ENCODE data around the gene SND1. TPM values are rescaled to one million over a fixed set of nuclear protein-coding genes. Genes with fewer than 3 reads are reported as not detected.

SND1 gene
- total RNA-seq, 2 donors from 2014 or later: 91.0 to 111 TPM

DNA sequence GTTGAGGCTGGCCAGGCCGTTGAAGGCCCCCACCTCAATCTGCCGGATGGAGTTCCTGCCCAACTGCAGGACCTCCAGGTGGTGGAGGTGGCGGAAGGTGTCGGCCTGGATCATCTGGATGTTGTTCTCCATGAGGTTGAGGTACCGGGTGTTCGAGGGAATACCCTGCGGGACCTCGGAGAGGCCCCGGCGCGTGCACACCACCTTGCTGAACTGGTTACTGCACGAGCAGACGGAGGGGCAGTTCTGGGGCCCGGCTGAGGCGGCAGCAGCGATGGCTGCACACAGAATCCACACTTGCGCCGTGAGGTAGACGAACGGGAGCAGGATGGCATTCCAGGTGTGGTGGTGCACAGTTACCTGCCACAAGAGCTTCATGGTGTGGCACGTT, 378.3 kb downstream of the SND1 start:
- no peak for ATAC-seq (ENCODE audit: insufficient number of reproducible peaks, low FRiP score, low read depth)
- Histone ChIP-seq H3K27me3 (replicated peaks; ENCODE audit: insufficient read depth) (no peaks in the 10 kb centered on the region), H3K27ac (no peak overlapping the region), H3K4me1 (ENCODE audit: control insufficient read depth in 1 of 2, low read depth in 2 of 2) (peaks cover 5% of the 10 kb centered on the region in 2 donors), H3K36me3 (no peaks in the 10 kb centered on the region), H3K9me3 (no peaks in the 10 kb centered on the region), H3K4me3 (peak overlapping the region; percentile 71)
- DNase-seq (ENCODE audit: low spot score): no peak
- TF ChIP-seq, protein P1, sequence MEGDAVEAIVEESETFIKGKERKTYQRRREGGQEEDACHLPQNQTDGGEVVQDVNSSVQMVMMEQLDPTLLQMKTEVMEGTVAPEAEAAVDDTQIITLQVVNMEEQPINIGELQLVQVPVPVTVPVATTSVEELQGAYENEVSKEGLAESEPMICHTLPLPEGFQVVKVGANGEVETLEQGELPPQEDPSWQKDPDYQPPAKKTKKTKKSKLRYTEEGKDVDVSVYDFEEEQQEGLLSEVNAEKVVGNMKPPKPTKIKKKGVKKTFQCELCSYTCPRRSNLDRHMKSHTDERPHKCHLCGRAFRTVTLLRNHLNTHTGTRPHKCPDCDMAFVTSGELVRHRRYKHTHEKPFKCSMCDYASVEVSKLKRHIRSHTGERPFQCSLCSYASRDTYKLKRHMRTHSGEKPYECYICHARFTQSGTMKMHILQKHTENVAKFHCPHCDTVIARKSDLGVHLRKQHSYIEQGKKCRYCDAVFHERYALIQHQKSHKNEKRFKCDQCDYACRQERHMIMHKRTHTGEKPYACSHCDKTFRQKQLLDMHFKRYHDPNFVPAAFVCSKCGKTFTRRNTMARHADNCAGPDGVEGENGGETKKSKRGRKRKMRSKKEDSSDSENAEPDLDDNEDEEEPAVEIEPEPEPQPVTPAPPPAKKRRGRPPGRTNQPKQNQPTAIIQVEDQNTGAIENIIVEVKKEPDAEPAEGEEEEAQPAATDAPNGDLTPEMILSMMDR (IDR thresholded peaks at IDR 0.05): no peak

DNA sequence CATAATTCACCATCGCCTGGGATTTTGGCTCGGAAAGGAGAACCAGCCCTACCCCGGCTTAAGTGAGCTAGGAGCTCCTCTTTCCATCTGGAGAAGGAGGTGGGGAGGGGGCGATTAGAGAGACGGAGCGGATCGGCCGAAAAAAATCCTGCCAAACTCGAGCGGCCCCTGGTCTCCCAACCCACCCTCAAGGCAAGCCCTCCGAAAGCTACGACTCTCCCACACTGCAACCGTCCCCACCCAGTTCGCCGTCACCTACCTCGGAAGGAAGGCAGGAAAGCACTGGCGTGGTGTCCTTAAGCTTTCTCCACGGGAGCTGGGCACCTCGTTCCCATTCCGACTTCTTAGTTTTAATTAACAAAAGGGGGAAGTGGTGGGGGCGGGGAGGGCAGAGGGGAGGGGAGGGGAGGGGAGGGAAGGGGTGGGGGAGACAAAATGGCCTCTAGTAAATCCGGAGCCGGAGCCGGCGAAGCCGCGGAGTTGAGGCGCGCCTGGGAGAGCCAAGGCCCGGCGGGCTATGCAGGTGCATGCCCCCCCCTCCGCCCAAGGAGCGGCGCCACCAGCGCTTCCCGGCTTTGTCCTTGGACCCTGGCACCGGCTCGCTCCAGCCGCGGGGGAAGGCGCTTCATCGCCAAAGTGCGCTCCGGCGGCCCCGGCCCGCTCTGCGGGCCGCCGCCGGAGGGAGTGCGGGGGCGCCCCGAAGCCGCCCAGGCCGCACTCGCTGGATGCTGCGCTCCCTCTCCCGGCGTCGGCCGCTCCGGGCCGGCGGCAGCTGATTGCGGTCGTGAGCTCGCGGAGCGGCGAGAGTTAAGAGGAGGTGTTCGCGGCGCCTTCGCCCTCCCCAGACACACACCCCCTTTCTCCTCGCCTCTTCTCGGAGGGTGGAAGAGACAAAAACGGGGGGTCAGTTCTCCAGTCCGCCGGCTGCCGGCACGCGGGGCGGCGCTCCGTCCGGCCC, 378.9 kb downstream of the SND1 start, which contains the start of gene LRRC4:
TSS of gene LRRC4 (minus strand) at position 784 of the 958 bp plus-strand sequence. CDS start 797 bp downstream, outside the sequence.
- Histone ChIP-seq H3K27me3 (replicated peaks; ENCODE audit: insufficient read depth) (no peaks in the 10 kb centered on the region), H3K27ac (no peak within 1 kb of the TSS), H3K4me1 (ENCODE audit: control insufficient read depth in 1 of 2, low read depth in 2 of 2) (peaks cover 5% of the 10 kb centered on the region in 2 donors), H3K36me3 (no peaks in the 10 kb centered on the region), H3K9me3 (no peaks in the 10 kb centered on the region), H3K4me3 (peak within 1 kb of the TSS; percentile 71)
- TF ChIP-seq, protein P1 (IDR thresholded peaks at IDR 0.05): no peak
- ATAC-seq (ENCODE audit: insufficient number of reproducible peaks, low FRiP score, low read depth) (no peak), DNase-seq (ENCODE audit: low spot score) (no peak)

DNA sequence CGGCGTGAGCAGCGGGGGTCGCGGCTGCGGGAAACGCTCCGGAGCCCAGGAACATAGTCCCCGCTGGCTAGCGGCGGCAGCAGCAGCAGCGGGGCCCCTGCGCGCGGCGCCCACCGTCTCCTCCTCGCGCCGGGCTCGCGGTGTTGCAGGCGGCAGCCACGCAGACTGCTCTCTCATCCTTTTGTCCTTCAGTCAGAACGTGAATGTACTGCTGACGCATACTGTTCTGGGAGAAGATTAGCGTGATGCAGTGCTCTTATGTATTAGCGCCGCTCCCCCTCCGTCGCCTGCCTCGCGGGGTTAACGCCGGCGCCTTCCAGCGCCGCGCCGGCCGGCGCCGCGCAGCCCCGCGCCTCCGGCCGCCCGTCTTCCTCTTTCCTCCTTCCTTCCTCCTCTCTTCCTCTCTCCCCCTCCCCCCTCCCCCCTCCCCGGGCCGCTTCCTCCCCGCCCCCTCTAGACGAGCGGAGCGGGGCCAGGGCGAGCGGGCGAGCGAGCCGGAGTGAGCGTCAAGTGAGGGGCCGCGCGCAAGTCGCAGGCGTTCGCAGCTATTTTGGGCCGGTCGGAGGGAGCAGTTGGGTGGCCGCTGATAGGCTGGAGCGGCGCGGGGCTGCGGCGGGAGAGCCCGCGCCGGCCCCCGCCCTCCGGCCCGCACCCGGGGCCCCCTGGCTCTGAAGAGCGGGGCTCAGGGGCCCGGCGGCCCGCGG, 380.1 kb downstream of the SND1 start:
- ATAC-seq (ENCODE audit: insufficient number of reproducible peaks, low FRiP score, low read depth): peak; percentile 26
- H3K4me3 ChIP-seq: peak overlapping the region; percentile 66
- DNase-seq (ENCODE audit: low spot score): no peak
- H3K27ac ChIP-seq: no peak overlapping the region
- TF ChIP-seq, protein P1 (IDR thresholded peaks at IDR 0.05): peak; percentile 10
- H3K9me3 ChIP-seq: no peaks in the 10 kb centered on the region
- H3K4me1 ChIP-seq (ENCODE audit: control insufficient read depth in 1 of 2, low read depth in 2 of 2): peaks cover 5% of the 10 kb centered on the region in 2 donors
- no peaks in the 10 kb centered on the region for H3K27me3 ChIP-seq (replicated peaks; ENCODE audit: insufficient read depth)
- H3K36me3 ChIP-seq: no peaks in the 10 kb centered on the region

DNA sequence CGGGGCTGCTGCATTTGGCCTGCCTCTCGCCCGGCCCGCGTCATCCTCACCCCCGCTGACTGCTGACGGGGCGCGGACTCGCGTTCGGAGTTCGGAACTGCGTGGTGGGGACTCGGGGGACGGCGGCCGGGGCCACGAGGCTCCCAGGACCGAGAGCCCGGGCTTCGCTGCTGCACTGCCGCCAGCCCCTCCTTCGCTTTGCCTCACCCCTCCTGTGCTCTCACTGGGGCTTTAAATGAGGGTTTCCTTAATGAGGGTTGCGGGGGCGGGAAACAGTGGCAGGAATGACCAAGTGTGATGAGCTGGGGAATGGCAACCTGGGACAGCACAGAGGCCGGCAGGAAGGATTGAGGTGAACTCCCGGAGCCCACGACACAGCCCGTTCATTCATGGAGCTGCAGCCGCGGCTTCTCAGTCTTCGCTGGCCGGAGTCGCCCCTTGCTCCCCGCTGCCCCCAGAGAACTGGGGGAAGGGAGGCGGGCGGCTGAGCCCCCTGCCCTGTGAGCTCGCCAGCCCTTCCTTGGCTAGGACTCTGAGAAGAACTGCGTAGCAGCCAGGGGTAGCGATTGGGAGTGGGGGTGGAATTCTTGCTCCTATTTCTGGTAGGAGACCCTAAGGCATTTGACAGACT, 380.7 kb downstream of the SND1 start:
- no peak for DNase-seq (ENCODE audit: low spot score)
- no peak overlapping the region for H3K27ac ChIP-seq
- no peak for ATAC-seq (ENCODE audit: insufficient number of reproducible peaks, low FRiP score, low read depth)

More for the DNA sequence above, 380.7 kb downstream of the SND1 start:
- H3K4me3 ChIP-seq: peak overlapping the region; percentile 66
- H3K36me3 ChIP-seq: no peaks in the 10 kb centered on the region
- H3K4me1 ChIP-seq (ENCODE audit: control insufficient read depth in 1 of 2, low read depth in 2 of 2): peaks cover 5% of the 10 kb centered on the region in 2 donors
- no peaks in the 10 kb centered on the region for H3K27me3 ChIP-seq (replicated peaks; ENCODE audit: insufficient read depth)
- TF ChIP-seq, protein P1 (IDR thresholded peaks at IDR 0.05): no peak
- H3K9me3 ChIP-seq: no peaks in the 10 kb centered on the region
